ENCODE results near the gene EIF4G3.
"Not testable (repeated sequence)": the region's sequence is repeated elsewhere in the genome, so short reads cannot be mapped to it uniquely, and the experiment has no call there.

DNA sequence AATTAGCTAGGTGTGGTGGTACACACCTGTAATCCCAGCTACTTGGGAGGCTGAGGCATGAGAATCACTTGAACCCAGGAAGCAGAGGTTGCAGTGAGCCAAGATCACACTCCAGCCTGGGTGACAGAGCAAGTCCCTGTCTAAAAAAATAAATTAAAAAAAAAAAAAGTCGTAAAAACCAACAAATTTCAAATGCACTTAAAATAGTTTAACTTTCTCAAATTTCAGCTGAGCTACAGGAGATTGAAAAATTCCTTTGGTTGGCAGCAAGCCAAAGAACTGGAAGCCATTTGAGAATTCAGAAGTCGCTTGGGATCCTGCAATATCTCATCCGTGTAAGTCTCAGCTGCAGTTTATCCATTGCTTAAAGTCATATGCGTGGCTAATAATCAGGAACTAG, 5.9 kb downstream of the EIF4G3 start:
- TF ChIP-seq, protein P1, sequence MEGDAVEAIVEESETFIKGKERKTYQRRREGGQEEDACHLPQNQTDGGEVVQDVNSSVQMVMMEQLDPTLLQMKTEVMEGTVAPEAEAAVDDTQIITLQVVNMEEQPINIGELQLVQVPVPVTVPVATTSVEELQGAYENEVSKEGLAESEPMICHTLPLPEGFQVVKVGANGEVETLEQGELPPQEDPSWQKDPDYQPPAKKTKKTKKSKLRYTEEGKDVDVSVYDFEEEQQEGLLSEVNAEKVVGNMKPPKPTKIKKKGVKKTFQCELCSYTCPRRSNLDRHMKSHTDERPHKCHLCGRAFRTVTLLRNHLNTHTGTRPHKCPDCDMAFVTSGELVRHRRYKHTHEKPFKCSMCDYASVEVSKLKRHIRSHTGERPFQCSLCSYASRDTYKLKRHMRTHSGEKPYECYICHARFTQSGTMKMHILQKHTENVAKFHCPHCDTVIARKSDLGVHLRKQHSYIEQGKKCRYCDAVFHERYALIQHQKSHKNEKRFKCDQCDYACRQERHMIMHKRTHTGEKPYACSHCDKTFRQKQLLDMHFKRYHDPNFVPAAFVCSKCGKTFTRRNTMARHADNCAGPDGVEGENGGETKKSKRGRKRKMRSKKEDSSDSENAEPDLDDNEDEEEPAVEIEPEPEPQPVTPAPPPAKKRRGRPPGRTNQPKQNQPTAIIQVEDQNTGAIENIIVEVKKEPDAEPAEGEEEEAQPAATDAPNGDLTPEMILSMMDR (IDR thresholded peaks at IDR 0.05) = not testable (repeated sequence)
- TF ChIP-seq POLR2A (IDR thresholded peaks at IDR 0.05) = not testable (repeated sequence)

Data from lower leg skin (tissue), 3 donors.